ENCODE measurements around the gene CALR3.

CALR3 gene

DNA sequence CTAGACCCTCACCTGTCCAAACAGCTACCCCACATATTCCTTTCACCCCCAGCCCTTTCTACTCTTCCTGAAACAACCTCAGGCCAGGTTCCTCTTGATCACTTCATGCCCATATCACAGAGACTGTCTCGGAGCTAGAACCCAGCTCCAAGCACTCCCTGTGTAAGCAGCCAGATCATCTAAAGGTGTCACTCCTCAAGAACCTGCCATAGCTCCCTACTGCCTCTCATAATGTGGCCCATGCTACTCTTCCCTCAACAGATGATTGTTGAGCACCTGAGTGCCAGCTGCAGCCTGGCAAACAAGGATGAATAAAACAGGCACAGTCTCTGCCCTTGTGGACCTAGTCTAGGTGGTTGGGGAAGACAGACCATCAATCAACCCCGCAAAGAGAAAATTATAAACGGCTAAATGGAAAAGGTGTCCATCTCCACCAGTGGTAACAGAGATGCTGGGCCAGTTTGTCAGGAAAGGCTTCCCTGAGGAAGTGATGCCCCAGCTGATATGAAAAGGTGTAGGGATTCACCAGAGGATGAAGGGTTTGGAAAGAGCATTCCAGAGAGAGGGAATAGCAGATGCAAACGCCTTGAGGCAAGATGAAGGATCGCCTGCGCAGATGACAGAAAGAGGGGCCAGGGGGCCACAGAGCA is 32.5 kb downstream of the CALR3 start:
- no peak for TF ChIP-seq CTCF (IDR thresholded peaks at IDR 0.05; ENCODE audit: extremely low read depth, insufficient read depth, missing control alignments)
- in situ Hi-C loops (cut with MboI; ENCODE audit: low pct_unique_long_range_greater_than_20kb, low sequenced_read_pairs, unreplicated experiment), result no loop called here
- no peak for DNase-seq (ENCODE audit: low spot score)

DNA sequence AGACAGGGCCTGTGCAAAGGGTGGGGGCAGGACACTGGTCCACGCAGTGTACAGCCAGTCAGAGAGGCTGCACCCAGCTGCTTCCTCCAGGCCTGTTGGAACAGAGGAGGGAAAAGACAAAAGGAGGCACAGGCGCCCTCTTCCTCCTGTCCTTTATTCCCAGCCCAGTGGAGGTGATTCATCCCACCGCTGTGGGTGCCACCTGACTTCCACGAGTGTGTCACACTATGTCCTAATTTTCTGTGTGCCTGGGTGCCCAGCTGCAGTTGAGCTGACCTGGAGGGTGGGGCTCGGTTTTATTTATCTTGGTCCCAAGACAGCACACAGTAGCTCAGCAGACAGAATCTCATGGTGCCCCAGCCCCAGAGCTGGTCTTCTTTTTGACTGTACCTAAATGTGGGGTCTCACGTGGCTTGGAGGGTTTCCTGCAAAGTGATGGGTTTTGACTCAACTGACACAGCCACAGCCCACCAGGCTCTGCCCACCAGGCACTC is 33.2 kb downstream of the CALR3 start:
- TF ChIP-seq CTCF (IDR thresholded peaks at IDR 0.05; ENCODE audit: extremely low read depth, insufficient read depth, missing control alignments), result no peak
- no peak for DNase-seq (ENCODE audit: low spot score)
- in situ Hi-C loops (cut with MboI; ENCODE audit: low pct_unique_long_range_greater_than_20kb, low sequenced_read_pairs, unreplicated experiment), result no loop called here

DNA sequence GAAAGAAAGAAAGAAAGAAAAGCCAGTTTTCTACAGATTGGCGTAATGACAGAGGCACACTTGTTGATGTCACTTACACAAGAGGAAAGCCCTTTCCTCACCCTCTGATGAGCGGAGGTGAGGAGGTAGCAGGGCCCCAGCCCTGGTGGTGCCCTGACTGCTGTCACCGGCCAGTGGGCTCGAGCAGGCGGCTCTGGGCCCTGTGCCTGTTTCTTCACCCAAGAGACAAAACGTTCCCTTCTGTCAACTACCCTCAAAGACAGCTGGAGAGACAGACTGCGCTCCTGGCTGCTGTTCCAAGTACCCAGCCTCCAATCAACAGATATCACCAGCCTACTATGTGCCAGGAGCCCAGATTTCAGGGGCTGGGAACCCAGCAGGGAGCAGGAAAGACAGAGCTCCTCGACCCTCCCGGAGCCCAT is 34.3 kb downstream of the CALR3 start:
- no peak for DNase-seq (ENCODE audit: low spot score)
- in situ Hi-C loops (cut with MboI; ENCODE audit: low pct_unique_long_range_greater_than_20kb, low sequenced_read_pairs, unreplicated experiment), result no loop called here
- TF ChIP-seq CTCF (IDR thresholded peaks at IDR 0.05; ENCODE audit: extremely low read depth, insufficient read depth, missing control alignments), result no peak

GRCh38 chr19:16460454-16460853 is 35.5 kb downstream of the CALR3 start:
- no peak for TF ChIP-seq CTCF (IDR thresholded peaks at IDR 0.05; ENCODE audit: extremely low read depth, insufficient read depth, missing control alignments)
- DNase-seq (ENCODE audit: low spot score), result no peak
- in situ Hi-C loops (cut with MboI; ENCODE audit: low pct_unique_long_range_greater_than_20kb, low sequenced_read_pairs, unreplicated experiment), result no loop called here

GRCh38 chr19:16459680-16460079 is 36.3 kb downstream of the CALR3 start:
- no peak for TF ChIP-seq CTCF (IDR thresholded peaks at IDR 0.05; ENCODE audit: extremely low read depth, insufficient read depth, missing control alignments)
- no peak for DNase-seq (ENCODE audit: low spot score)
- in situ Hi-C loops (cut with MboI; ENCODE audit: low pct_unique_long_range_greater_than_20kb, low sequenced_read_pairs, unreplicated experiment), result no loop called here

DNA sequence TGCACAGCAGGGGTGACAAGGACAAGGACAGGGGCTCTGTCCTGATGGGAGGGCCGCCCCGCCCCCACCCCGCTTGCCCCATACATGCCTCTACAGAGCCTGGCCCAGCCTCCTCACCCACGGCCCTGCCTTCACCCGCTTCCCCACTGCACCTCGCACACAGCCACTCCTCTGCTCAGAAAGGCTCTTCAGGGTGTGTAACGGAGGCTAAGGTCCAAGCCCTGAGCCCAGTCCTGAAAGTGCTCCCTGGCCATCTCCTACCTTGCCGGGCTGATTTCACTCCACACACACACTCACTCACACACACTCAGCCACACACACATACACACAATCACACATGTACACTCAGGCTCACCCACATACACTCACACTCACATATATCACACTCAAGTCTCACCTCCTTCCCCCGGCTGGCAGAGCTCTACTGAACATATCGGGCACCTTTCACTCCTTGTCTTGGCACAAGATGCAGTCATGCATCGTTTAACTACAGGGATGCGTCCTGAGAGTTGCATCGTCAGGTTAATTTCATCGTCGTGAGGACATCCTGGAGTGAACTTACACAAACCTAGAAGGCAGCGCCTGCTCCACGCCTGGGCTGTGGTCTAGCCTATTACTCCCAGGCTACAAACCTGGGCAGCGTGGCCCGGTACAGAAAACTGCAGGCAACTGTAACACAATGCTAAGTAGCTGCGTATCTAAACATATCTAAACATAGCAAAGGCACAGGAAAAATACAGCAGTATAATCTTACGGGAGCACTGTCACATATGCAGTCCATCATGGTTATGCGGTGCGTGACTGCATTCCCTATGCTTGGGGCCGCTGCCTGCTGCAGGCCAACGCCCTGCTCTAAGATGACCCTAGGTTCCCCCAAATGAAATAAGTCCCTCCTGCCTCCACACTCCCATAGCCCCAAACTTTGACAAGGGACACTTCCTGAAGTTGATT is 37.3 kb downstream of the CALR3 start:
- TF ChIP-seq CTCF (IDR thresholded peaks at IDR 0.05; ENCODE audit: extremely low read depth, insufficient read depth, missing control alignments), result no peak
- DNase-seq (ENCODE audit: low spot score), result no peak
- in situ Hi-C loops (cut with MboI; ENCODE audit: low pct_unique_long_range_greater_than_20kb, low sequenced_read_pairs, unreplicated experiment), result no loop called here

Data from GM13977 (cell line).